IPS-15b (cell line): ENCODE measurements around the gene ATP10A.

Experiments
- H3K27me3 ChIP-seq: one replicate; pipeline ENCODE4 v1.6.1; 2013; ENCODE audit warnings: low read length; ENCODE audit not compliant: control insufficient read depth, insufficient read depth
- H3K36me3 ChIP-seq: one replicate; pipeline ENCODE4 v1.6.1; 2013; ENCODE audit warnings: low read length; ENCODE audit not compliant: control insufficient read depth, insufficient read depth
- H3K4me1 ChIP-seq: one replicate; pipeline ENCODE4 v1.6.1; 2013; ENCODE audit warnings: mild to moderate bottlenecking, low read length; ENCODE audit not compliant: control insufficient read depth, insufficient read depth
- H3K4me3 ChIP-seq: one replicate; pipeline ENCODE4 v1.5.1; 2013; ENCODE audit warnings: low read depth, low read length
- H3K9ac ChIP-seq: one replicate; pipeline ENCODE4 v1.6.1; 2013; ENCODE audit warnings: low read depth, mild to moderate bottlenecking, low read length
- H3K9me3 ChIP-seq: one replicate; pipeline ENCODE4 v1.6.1; 2013; ENCODE audit warnings: mild to moderate bottlenecking, low read length; ENCODE audit not compliant: control insufficient read depth, insufficient read depth

Gene ATP10A

DNA sequence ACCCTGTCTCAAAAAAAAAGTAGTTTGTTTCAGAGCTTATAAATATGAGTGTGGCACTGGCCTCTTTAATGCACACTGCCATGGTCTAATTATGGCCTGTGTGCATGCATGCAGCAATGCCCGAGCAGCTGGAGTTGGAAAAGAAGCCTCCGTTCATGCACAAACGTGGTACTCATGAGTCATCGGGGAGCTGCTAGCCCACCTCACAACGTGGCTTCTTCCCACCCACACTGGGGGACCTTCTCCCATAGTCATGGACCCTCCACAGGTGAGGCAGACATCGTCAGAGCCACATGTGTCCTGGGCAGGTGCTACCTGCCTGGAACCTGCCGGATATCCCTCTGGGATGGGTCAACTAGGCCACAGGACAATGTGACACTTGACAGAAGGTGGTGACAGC lies 66.7 kb downstream of the ATP10A start:
- no peak overlapping the region for H3K9ac ChIP-seq
- no peaks in the 10 kb centered on the region for H3K9me3 ChIP-seq
- no peaks in the 10 kb centered on the region for H3K36me3 ChIP-seq
- H3K27me3 ChIP-seq = no peaks in the 10 kb centered on the region
- H3K4me1 ChIP-seq = peaks cover 8% of the 10 kb centered on the region
- H3K4me3 ChIP-seq = no peak overlapping the region

DNA sequence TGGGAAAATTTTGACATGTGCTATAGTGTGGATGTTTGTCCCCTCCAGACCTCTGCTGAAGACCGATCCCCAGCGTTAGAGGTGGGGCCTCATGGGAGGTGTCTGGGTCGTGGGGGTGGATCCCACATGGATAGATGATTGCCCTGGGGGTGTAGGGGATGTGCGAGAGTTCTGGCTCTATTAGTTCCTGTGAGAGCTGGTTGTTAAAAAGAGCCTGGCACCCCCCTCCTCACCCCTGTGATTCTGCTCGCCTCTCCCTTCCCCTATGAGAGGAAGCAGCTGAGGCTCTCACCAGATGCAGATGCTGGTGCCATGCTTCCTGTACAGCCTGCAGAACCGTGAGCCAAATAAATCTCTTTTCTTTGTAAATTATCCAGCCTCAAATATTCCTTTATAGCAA lies 67.4 kb downstream of the ATP10A start:
- no peak overlapping the region for H3K4me3 ChIP-seq
- no peaks in the 10 kb centered on the region for H3K36me3 ChIP-seq
- no peak overlapping the region for H3K9ac ChIP-seq
- no peaks in the 10 kb centered on the region for H3K27me3 ChIP-seq
- H3K9me3 ChIP-seq = no peaks in the 10 kb centered on the region
- H3K4me1 ChIP-seq = peaks cover 12% of the 10 kb centered on the region

DNA sequence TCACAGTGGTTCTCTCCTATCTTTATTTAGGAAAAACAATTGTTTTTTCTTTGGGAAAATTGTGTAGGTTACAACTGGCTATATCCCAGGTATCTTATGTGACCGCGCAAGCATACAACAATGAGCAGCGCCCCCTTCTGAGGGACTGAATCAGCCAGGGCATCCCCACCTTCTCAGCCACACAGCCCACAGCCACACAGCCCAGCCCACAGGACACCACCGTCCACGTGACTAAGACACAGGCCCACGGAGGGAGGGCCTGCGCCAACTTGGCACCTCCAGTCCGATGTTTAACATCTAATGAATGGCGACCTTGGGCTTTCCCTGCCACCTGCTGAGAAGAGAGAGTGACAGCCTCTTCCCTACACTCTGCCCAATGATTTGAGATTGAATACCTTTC lies 68.1 kb downstream of the ATP10A start:
- no peaks in the 10 kb centered on the region for H3K36me3 ChIP-seq
- H3K4me3 ChIP-seq = no peak overlapping the region
- H3K4me1 ChIP-seq = peaks cover 14% of the 10 kb centered on the region
- no peak overlapping the region for H3K9ac ChIP-seq
- H3K9me3 ChIP-seq = no peaks in the 10 kb centered on the region
- no peaks in the 10 kb centered on the region for H3K27me3 ChIP-seq

DNA sequence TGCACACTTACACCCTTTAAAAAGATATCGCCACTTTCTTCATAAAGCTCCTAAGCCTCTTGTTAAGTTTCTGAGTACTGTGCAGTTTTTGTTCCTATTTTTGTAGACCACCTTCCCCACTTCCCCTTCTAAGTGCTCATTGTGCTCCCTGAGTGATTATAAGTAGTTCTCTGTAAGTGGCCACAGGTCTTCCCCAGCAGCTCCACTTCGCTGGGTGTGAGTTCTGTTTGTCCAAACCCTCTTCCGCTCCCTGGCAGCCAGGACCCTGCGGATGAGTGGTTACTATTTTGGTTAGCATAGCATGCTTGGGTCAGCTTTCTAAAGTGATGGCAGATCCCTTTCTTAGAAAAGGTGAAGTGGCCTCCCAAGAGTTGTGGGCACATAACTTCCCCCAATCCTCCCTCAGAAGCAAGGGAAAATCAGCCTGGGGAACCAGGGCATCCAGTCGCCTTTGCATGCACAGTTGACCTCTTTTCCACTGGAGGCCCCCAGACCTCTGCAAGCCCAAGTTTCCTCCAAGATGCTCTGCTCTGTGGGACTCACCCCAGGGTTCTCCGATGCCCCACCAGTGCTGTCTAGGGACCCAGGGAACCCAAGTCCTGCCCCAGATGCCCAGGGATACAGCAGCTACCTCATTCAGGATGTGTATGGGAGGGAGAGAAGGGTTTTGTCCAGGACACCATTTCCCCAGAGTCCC lies 69.6 kb downstream of the ATP10A start:
- H3K4me1 ChIP-seq = peaks cover 15% of the 10 kb centered on the region
- H3K9ac ChIP-seq = no peak overlapping the region
- no peaks in the 10 kb centered on the region for H3K27me3 ChIP-seq

DNA sequence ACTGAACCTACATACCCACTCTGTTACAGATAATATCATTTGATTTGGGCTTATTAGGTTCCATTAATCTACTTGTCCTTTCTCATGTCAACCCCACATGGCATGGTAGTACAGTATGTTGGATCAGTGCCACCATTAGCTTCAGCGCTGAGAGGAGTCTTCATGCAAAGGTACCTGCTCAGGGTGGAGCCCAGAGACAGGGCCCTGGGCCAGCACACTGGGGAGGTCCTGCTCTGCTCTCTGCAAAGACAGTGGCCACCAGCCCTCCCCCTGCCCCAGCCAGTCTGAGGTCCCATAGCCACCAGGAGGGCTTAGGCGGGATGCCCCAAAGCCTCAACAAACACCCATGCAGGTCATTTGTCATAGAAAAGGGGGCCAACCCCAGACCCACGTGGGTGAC lies 71.0 kb downstream of the ATP10A start:
- Histone ChIP-seq H3K9ac (no peak overlapping the region), H3K36me3 (no peaks in the 10 kb centered on the region), H3K9me3 (no peaks in the 10 kb centered on the region), H3K27me3 (no peaks in the 10 kb centered on the region), H3K4me1 (peaks cover 15% of the 10 kb centered on the region), H3K4me3 (no peak overlapping the region)

More for the DNA sequence above, 69.6 kb downstream of the ATP10A start:
- Histone ChIP-seq H3K4me3 (no peak overlapping the region), H3K36me3 (no peaks in the 10 kb centered on the region), H3K9me3 (no peaks in the 10 kb centered on the region)

DNA sequence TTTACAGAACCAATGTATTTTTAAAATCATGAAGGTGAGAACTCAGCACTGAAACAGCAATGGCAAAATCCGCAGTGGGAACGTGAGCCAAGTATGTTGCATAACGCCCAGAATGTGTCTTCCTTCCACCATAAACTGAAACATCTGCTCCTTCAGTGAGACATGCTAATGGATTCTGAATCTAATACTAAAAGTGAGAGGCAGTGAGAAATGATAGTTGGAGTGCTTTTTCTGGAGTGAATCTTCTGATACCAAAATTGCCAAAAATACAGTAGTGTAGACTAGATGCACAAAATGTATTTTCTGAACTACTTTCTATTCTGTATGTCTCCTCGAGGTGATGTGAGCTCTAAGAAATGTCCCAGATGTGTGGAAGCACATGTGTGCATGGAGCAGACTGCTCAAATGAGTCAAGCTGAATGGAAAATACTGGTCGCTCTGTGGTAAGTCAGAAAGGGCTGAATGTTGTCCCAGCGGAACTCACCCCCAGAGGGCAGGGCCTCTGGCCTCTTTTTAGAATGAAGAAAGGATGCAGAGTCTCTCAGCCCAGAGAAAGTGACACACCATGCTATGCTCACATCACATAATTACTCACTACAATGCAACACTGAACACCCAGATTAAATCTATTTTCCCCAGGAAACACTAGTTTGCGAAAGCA lies 73.0 kb downstream of the ATP10A start:
- Histone ChIP-seq H3K4me1 (peaks cover 15% of the 10 kb centered on the region), H3K9ac (no peak overlapping the region), H3K4me3 (no peak overlapping the region)

DNA sequence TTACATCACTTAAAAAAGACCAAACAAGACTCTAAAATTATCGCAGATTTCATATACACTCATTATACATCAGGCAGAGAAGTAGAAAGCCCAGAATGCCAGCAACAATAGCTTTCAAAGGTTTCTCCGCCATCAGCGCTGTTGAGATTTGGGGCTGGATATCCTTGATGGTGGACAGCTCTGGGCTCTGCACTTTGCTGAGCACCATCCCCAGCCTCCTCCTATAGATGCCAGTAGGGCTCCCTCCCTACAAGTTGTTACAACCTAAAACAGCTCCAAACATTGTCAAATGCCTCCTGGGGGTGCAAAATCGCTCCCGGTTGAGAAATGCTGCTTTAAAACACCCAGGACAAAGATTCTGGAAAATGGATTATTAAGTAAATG lies 73.5 kb downstream of the ATP10A start:
- H3K27me3 ChIP-seq = no peaks in the 10 kb centered on the region
- no peaks in the 10 kb centered on the region for H3K9me3 ChIP-seq
- no peak overlapping the region for H3K9ac ChIP-seq
- H3K4me1 ChIP-seq = peaks cover 15% of the 10 kb centered on the region
- H3K36me3 ChIP-seq = no peaks in the 10 kb centered on the region
- no peak overlapping the region for H3K4me3 ChIP-seq

More for the DNA sequence above, 73.0 kb downstream of the ATP10A start:
- Histone ChIP-seq H3K27me3 (no peaks in the 10 kb centered on the region), H3K36me3 (no peaks in the 10 kb centered on the region), H3K9me3 (no peaks in the 10 kb centered on the region)

DNA sequence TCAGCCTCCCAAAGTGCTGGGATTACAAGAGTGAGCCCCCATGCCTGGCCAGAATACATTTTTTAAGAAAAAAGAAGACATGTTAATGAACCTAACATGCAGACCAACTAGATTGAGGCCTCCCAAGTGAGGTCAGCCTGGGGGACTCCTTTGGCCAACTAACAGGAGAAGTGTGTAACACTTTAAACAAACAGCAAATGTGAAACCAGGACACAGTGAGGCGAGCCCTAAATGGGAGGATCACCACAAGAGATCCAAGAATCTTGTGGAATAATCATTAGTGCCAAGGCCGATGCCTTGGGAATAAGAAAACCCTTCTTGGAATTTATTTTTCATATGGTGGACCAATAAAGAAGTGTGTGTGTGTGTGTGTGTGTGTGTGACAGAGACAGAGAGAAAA lies 73.9 kb downstream of the ATP10A start:
- no peaks in the 10 kb centered on the region for H3K36me3 ChIP-seq
- no peaks in the 10 kb centered on the region for H3K27me3 ChIP-seq
- H3K9me3 ChIP-seq = no peaks in the 10 kb centered on the region
- H3K4me3 ChIP-seq = no peak overlapping the region
- no peak overlapping the region for H3K9ac ChIP-seq
- H3K4me1 ChIP-seq = peaks cover 15% of the 10 kb centered on the region

DNA sequence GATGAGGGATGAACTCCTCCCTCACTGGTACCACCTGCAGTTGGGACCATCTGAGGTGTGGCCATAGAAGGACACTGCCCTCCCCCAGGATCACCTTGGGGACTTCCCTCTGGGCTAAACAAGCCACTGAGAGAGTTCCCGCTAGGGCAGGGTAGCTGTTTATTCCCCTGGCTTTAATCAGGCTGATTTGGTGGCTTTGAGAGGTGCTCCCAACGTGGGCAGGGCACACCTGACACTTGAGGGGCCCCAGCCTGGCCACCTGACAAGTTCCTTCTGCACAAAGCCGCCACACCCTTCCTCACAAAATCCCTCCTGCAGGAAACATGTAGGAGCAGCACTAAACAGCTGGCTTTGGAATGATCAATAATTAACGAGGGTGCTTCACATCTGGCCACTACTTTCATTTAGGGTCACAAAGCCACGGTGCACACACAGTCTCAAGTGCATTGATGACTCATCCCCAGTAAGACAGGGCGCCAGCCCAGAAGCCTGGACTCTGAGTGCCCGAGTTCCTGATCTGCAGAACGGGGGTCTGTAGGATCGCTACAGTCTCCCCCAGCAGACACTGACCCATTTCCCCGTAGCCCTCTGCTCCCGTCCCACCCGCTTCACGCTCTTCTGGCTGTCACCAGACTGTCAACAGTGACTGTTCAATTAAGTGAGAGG lies 75.1 kb downstream of the ATP10A start:
- H3K4me3 ChIP-seq = no peak overlapping the region
- peaks cover 15% of the 10 kb centered on the region for H3K4me1 ChIP-seq
- no peaks in the 10 kb centered on the region for H3K27me3 ChIP-seq
- no peaks in the 10 kb centered on the region for H3K9me3 ChIP-seq
- no peak overlapping the region for H3K9ac ChIP-seq
- no peaks in the 10 kb centered on the region for H3K36me3 ChIP-seq

DNA sequence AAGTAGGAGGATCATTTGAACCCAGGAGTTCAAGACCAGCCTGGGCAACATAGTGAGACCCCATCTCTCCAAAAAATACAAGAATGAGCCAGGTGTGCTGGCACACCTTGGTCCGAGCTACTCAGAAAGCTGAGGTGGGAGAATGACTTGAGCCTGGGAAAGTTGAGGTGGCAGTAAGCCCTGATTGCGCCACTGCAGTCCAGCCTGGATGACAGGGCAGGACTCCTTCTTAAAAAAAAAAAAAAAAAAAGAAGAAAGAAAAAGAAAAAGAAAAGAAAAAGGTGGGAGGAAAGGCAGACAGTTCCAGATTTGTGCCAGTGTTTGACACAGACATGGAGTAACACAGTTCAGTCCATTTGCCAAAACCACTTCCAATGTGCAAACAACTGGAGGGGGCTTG lies 75.7 kb downstream of the ATP10A start:
- Histone ChIP-seq H3K36me3 (no peaks in the 10 kb centered on the region), H3K4me1 (peaks cover 15% of the 10 kb centered on the region), H3K4me3 (no peak overlapping the region), H3K27me3 (no peaks in the 10 kb centered on the region), H3K9me3 (no peaks in the 10 kb centered on the region), H3K9ac (no peak overlapping the region)

DNA sequence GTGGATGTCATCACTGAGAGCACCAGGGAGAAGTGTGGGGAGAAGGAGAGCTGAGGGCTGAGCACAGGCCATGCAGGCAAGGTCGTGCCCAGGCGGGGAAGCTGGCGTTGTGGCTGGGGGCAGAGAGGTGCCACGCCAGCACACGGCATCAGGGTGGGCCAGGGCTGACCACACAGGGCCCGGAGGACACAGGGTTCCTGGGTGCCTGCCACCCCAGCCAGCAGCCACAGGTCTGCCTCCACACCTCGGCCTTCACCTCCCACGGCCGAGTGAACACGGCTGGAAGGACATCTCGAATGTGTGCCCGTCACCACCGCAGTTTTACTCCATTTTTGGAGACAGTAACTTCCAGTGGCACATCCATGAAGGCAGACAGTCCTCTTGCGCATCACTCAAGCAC lies 77.1 kb downstream of the ATP10A start:
- Histone ChIP-seq H3K9ac (no peak overlapping the region), H3K4me1 (peaks cover 11% of the 10 kb centered on the region), H3K9me3 (no peaks in the 10 kb centered on the region)

DNA sequence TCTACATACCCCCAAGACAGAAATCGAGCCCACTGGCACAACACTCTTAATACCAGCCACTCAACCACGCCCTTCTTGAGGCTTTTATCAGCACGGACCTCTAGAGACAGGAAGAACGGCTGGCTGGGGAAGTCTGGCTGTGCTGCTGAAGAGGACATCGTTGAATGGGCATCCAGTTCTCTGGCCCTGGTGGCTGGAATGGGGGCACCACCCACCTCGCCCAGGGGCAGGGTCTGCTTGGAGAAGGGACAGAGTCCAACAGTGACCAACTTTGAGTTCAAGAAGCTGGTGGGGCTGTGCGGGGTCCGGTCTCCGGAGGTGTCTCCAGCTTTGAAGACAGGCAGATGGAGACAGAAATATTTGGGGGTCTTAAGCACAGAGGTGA lies 77.5 kb downstream of the ATP10A start:
- Histone ChIP-seq H3K9ac (no peak overlapping the region), H3K4me1 (peaks cover 10% of the 10 kb centered on the region), H3K27me3 (no peaks in the 10 kb centered on the region), H3K4me3 (no peak overlapping the region), H3K36me3 (no peaks in the 10 kb centered on the region), H3K9me3 (no peaks in the 10 kb centered on the region)

More for the DNA sequence above, 77.1 kb downstream of the ATP10A start:
- Histone ChIP-seq H3K27me3 (no peaks in the 10 kb centered on the region), H3K36me3 (no peaks in the 10 kb centered on the region), H3K4me3 (no peak overlapping the region)
